OCI-LY3 (cell line): Measurements from ENCODE around the gene ALKAL2.

ENCODE experiments used
- H2AFZ ChIP-seq: fragments of 200-600, 300-600 bp; shearing (Covaris generic); 2 replicates; pipeline ENCODE4 v1.6.0; 2014; ENCODE audit warnings: antibody characterized with exemption, low read depth, low read length
- H3K27ac ChIP-seq: fragments of 200-600, 300-600 bp; sonication (generic); 2 replicates; pipeline ENCODE4 v1.5.1; 2014; ENCODE audit warnings: mild to moderate bottlenecking, low read length, moderate library complexity, mixed read lengths
- H3K27me3 ChIP-seq: fragments of 200-600, 300-600 bp; sonication (generic); 2 replicates; pipeline ENCODE4 v1.6.1; 2014; ENCODE audit warnings: low read depth, low read length, mixed read lengths
- H3K36me3 ChIP-seq: fragments of 200-600, 300-600 bp; sonication (generic); replicated peaks from 2 replicates; pipeline ENCODE3; 2014; ENCODE audit warnings: low read depth, low read length, mixed read lengths
- H3K4me1 ChIP-seq: fragments of 300-600, 200-600 bp; sonication (generic); 2 replicates; pipeline ENCODE4 v1.6.1; 2014; ENCODE audit warnings: low read length, mixed read lengths
- H3K4me2 ChIP-seq: fragments of 200-600, 300-600 bp; sonication (generic); 2 replicates; pipeline ENCODE4 v1.6.1; 2014; ENCODE audit warnings: low read length, mixed read lengths
- H3K4me3 ChIP-seq: fragments of 300-600, 200-600 bp; sonication (generic); 2 replicates; pipeline ENCODE4 v1.5.1; 2014; ENCODE audit warnings: antibody characterized with exemption, mild to moderate bottlenecking, low read length, moderate library complexity
- H3K79me2 ChIP-seq: fragments of 300-600, 200-600 bp; shearing (Covaris generic); 2 replicates; pipeline ENCODE4 v1.6.1; 2014; ENCODE audit warnings: mild to moderate bottlenecking, low read length, mixed read lengths
- H3K9ac ChIP-seq: fragments of 300-600, 200-600 bp; shearing (Covaris generic); 2 replicates; pipeline ENCODE4 v1.6.0; 2014; ENCODE audit warnings: mild to moderate bottlenecking, low read length, moderate library complexity
- H3K9me3 ChIP-seq: fragments of 200-600, 300-600 bp; shearing (Covaris generic); 2 replicates; pipeline ENCODE4 v1.6.1; 2014; ENCODE audit warnings: low read length, mixed read lengths; ENCODE audit not compliant: insufficient read depth
- H4K20me1 ChIP-seq: fragments of 200-600, 300-600 bp; sonication (generic); 2 replicates; pipeline ENCODE4 v1.6.1; 2016; ENCODE audit warnings: low read length, mixed read lengths; ENCODE audit not compliant: insufficient read depth
- CTCF ChIP-seq: fragments of 200-600, 300-600 bp; sonication (generic); IDR thresholded peaks from 2 replicates; pipeline ENCODE4 v1.5.1; 2014; ENCODE audit warnings: antibody characterized with exemption, low read length, low read depth
- EZH2phosphoT487 ChIP-seq: fragments of 200-600 bp; shearing (Covaris generic); IDR thresholded peaks from 2 replicates; pipeline ENCODE4 v1.6.1; 2018; ENCODE audit warnings: antibody characterized with exemption, mixed run types, low read depth

Gene ALKAL2

GRCh38 chr2:286774-287392 is 1.0 kb downstream of the ALKAL2 start:
- Histone ChIP-seq H3K36me3 (peaks cover 12% of the 10 kb centered on the region), H3K9ac (no peak overlapping the region), H3K27ac (no peak overlapping the region), H3K27me3 (no peaks in the 10 kb centered on the region), H4K20me1 (no peaks in the 10 kb centered on the region), H2AFZ (no peak overlapping the region), H3K4me1 (no peaks in the 10 kb centered on the region), H3K4me2 (no peak overlapping the region), H3K79me2 (no peaks in the 10 kb centered on the region), H3K9me3 (no peaks in the 10 kb centered on the region), H3K4me3 (no peak overlapping the region)
- TF ChIP-seq CTCF (no peak), EZH2phosphoT487 (no peak)

- Histone ChIP-seq H3K9me3 (no peaks in the 10 kb centered on the region), H3K27ac (no peak overlapping the region), H3K4me3 (no peak overlapping the region), H3K9ac (no peak overlapping the region), H3K79me2 (no peaks in the 10 kb centered on the region), H3K4me2 (no peak overlapping the region), H3K27me3 (no peaks in the 10 kb centered on the region), H2AFZ (no peak overlapping the region), H3K4me1 (no peaks in the 10 kb centered on the region), H3K36me3 (peaks cover 19% of the 10 kb centered on the region), H4K20me1 (no peaks in the 10 kb centered on the region)
- TF ChIP-seq CTCF = no peak
- no peak for TF ChIP-seq EZH2phosphoT487
Measured at GRCh38 chr2:286035-286434, 1.9 kb downstream of the ALKAL2 start.

GRCh38 chr2:285531-285930 is 2.4 kb downstream of the ALKAL2 start:
- H3K4me2 ChIP-seq = no peak overlapping the region
- H3K27ac ChIP-seq = no peak overlapping the region
- H3K79me2 ChIP-seq = no peaks in the 10 kb centered on the region
- no peak overlapping the region for H3K9ac ChIP-seq
- H2AFZ ChIP-seq = no peak overlapping the region
- H3K4me1 ChIP-seq = no peaks in the 10 kb centered on the region
- peaks cover 24% of the 10 kb centered on the region for H3K36me3 ChIP-seq
- no peaks in the 10 kb centered on the region for H3K27me3 ChIP-seq
- no peak overlapping the region for H3K4me3 ChIP-seq
- no peaks in the 10 kb centered on the region for H4K20me1 ChIP-seq
- no peak for TF ChIP-seq EZH2phosphoT487
- TF ChIP-seq CTCF = no peak
- no peaks in the 10 kb centered on the region for H3K9me3 ChIP-seq

GRCh38 chr2:284896-285492 is 2.9 kb downstream of the ALKAL2 start:
- Histone ChIP-seq H3K4me1 (no peaks in the 10 kb centered on the region), H3K4me3 (no peak overlapping the region), H3K9ac (no peak overlapping the region), H3K36me3 (peaks cover 29% of the 10 kb centered on the region), H3K9me3 (no peaks in the 10 kb centered on the region), H3K4me2 (no peak overlapping the region), H3K79me2 (no peaks in the 10 kb centered on the region), H3K27ac (no peak overlapping the region), H2AFZ (no peak overlapping the region), H3K27me3 (no peaks in the 10 kb centered on the region), H4K20me1 (no peaks in the 10 kb centered on the region)
- no peak for TF ChIP-seq EZH2phosphoT487
- TF ChIP-seq CTCF = no peak
